Gastrocnemius medialis (tissue), 4 donors: ENCODE measurements around the gene WDFY4. TPM values are rescaled to one million over a fixed set of nuclear protein-coding genes. Genes with fewer than 3 reads are reported as not detected.

Experiments
- ATAC-seq, 2 donors: fragments of 150-250 bp; one replicate each; pipeline ENCODE4 v1.9.1; 2016
- DNase-seq, 2 donors: peaks; one replicate each; pipeline ENCODE4 v3.0.0-alpha.2; 2019
- H3K27ac ChIP-seq, 4 donors: fragments of 200-600 bp; sonication (generic); 1 replicate in 1 of 4; 2 replicates in 3 of 4; pipeline ENCODE4 v1.5.1; 2016 to 2018; ENCODE audit warnings: mild to moderate bottlenecking in 2 of 4, moderate library complexity in 1 of 4
- H3K27me3 ChIP-seq, 3 donors: fragments of 200-600 bp; sonication (generic) in 2 of 3; 1 replicate in 1 of 3; 2 replicates in 2 of 3; pipeline versions ENCODE4 v1.5.1 to v1.6.0; 2016 to 2019; ENCODE audit warnings: mild to moderate bottlenecking in 1 of 3, moderate library complexity in 1 of 3
- H3K36me3 ChIP-seq, 2 donors: fragments of 200-600 bp; sonication (generic) in 1 of 2; one replicate each; pipeline ENCODE4 v1.5.1; 2017 to 2018
- H3K4me1 ChIP-seq, 2 donors: fragments of 200-600 bp; sonication (generic) in 1 of 2; one replicate each; pipeline ENCODE4 v1.5.1; 2016 to 2017; ENCODE audit warnings: mild to moderate bottlenecking in 2 of 2
- H3K4me3 ChIP-seq, 4 donors: fragments of 200-600 bp; sonication (generic) in 3 of 4; 1 replicate in 1 of 4; 2 replicates in 3 of 4; pipeline ENCODE4 v1.5.1; 2016 to 2019; ENCODE audit warnings: mild to moderate bottlenecking in 2 of 4
- H3K9me3 ChIP-seq, 3 donors: fragments of 200-600 bp; sonication (generic) in 2 of 3; 1 replicate in 1 of 3; 2 replicates in 2 of 3; pipeline ENCODE4 v1.5.1; 2016 to 2019
- CTCF ChIP-seq, 5 experiments: fragments of 450-650 bp in 3 of 5; fragments of 200-600 bp in 2 of 5; sonication (generic) in 2 of 5; IDR thresholded peaks in 4 of 5; conservative IDR thresholded peaks in 1 of 5; 1 replicate in 4 of 5; 2 replicates in 1 of 5; pipeline ENCODE4 v1.5.1; 2016 to 2019; ENCODE audit warnings: antibody characterized with exemption in 5 of 5, mild to moderate bottlenecking in 3 of 5, moderate library complexity in 3 of 5
- POLR2A ChIP-seq, 2 donors: fragments of 450-650 bp; IDR thresholded peaks; one replicate each; pipeline ENCODE4 v1.6.1; 2017; ENCODE audit warnings: antibody characterized with exemption in 2 of 2, mild to moderate bottlenecking in 2 of 2, moderate library complexity in 2 of 2
- in situ Hi-C, 4 donors: fragments of 200-750 bp; cut with MboI; loops; one replicate each; pipeline versions ENCODE4 v1.15.0 to v1.8.0; 2017; ENCODE audit warnings: low sequenced_read_pairs in 4 of 4
- intact Hi-C: fragments of 100-400 bp; cut with DNase I; formaldehyde crosslinking; loops from one replicate; pipeline ENCODE4 v1.15.1; 2023; ENCODE audit warnings: low total_unique reads
- total RNA-seq, 4 donors: library from RNA; depleted of rRNA; stranded (reverse); fragments of >200 nt; gene quantifications; one replicate each; pipeline versions ENCODE4 v1.1.0 to v1.2.3, GENCODE V29; 2016

Gene WDFY4
- total RNA-seq, 4 donors from 2014 or later = 0.29 to 0.94 (median 0.59) TPM

GRCh38 chr10:48821111-48821510 is 136.4 kb downstream of the WDFY4 start:
- no peak overlapping the region for H3K27ac ChIP-seq
- no peaks in the 10 kb centered on the region for H3K27me3 ChIP-seq
- DNase-seq (no peak), ATAC-seq (no peak)
- in situ Hi-C loops (no loop called here), intact Hi-C loops (no loop called here)
- no peaks in the 10 kb centered on the region for H3K9me3 ChIP-seq
- H3K36me3 ChIP-seq = no peaks in the 10 kb centered on the region
- no peaks in the 10 kb centered on the region for H3K4me1 ChIP-seq
- no peak overlapping the region for H3K4me3 ChIP-seq
- TF ChIP-seq CTCF (IDR thresholded peaks at IDR 0.05 in 4 of 5, conservative IDR thresholded peaks at IDR 0.05 in 1 of 5) (no peak), POLR2A (IDR thresholded peaks at IDR 0.05) (no peak)

- no peaks in the 10 kb centered on the region for H3K4me1 ChIP-seq
- H3K27me3 ChIP-seq = no peaks in the 10 kb centered on the region
- no peaks in the 10 kb centered on the region for H3K36me3 ChIP-seq
- DNase-seq (no peak), ATAC-seq (no peak)
- TF ChIP-seq POLR2A (IDR thresholded peaks at IDR 0.05) (no peak), CTCF (IDR thresholded peaks at IDR 0.05 in 4 of 5, conservative IDR thresholded peaks at IDR 0.05 in 1 of 5) (no peak)
- in situ Hi-C loops (no loop called here), intact Hi-C loops (no loop called here)
- H3K4me3 ChIP-seq = no peak overlapping the region
- H3K9me3 ChIP-seq = no peaks in the 10 kb centered on the region
- H3K27ac ChIP-seq = no peak overlapping the region
Observed at GRCh38 chr10:48821692-48822091, 137.0 kb downstream of the WDFY4 start.

GRCh38 chr10:48833674-48834073 is 149.0 kb downstream of the WDFY4 start:
- H3K27me3 ChIP-seq = no peaks in the 10 kb centered on the region
- no peak overlapping the region for H3K27ac ChIP-seq
- no peak for DNase-seq
- no peaks in the 10 kb centered on the region for H3K4me1 ChIP-seq
- H3K36me3 ChIP-seq = no peaks in the 10 kb centered on the region
- intact Hi-C loops = no loop called here
- H3K9me3 ChIP-seq = no peaks in the 10 kb centered on the region
- no peak for ATAC-seq
- TF ChIP-seq CTCF (IDR thresholded peaks at IDR 0.05 in 4 of 5, conservative IDR thresholded peaks at IDR 0.05 in 1 of 5) (no peak), POLR2A (IDR thresholded peaks at IDR 0.05) (no peak)
- H3K4me3 ChIP-seq = no peak overlapping the region
- in situ Hi-C loops = no loop called here

- Histone ChIP-seq H3K9me3 (no peaks in the 10 kb centered on the region), H3K4me1 (no peaks in the 10 kb centered on the region), H3K4me3 (no peak overlapping the region), H3K36me3 (no peaks in the 10 kb centered on the region), H3K27me3 (no peaks in the 10 kb centered on the region), H3K27ac (no peak overlapping the region)
- ATAC-seq (no peak), DNase-seq (no peak)
- in situ Hi-C loops (no loop called here), intact Hi-C loops (no loop called here)
- TF ChIP-seq CTCF (IDR thresholded peaks at IDR 0.05 in 4 of 5, conservative IDR thresholded peaks at IDR 0.05 in 1 of 5) (no peak), POLR2A (IDR thresholded peaks at IDR 0.05) (no peak)
Observed at GRCh38 chr10:48834189-48834965, 149.7 kb downstream of the WDFY4 start.

GRCh38 chr10:48835781-48836180 is 151.1 kb downstream of the WDFY4 start:
- no peak for ATAC-seq
- TF ChIP-seq POLR2A (IDR thresholded peaks at IDR 0.05) (no peak), CTCF (IDR thresholded peaks at IDR 0.05 in 4 of 5, conservative IDR thresholded peaks at IDR 0.05 in 1 of 5) (no peak)
- H3K36me3 ChIP-seq = no peaks in the 10 kb centered on the region
- H3K27me3 ChIP-seq = no peaks in the 10 kb centered on the region
- intact Hi-C loops = no loop called here
- no peak overlapping the region for H3K27ac ChIP-seq
- H3K4me1 ChIP-seq = no peaks in the 10 kb centered on the region
- no peaks in the 10 kb centered on the region for H3K9me3 ChIP-seq
- in situ Hi-C loops = no loop called here
- no peak overlapping the region for H3K4me3 ChIP-seq
- no peak for DNase-seq
